DMS 273 (cell line): ENCODE data around the gene AIF1L.

Experiments
- DNase-seq: peaks from one replicate; lab custom pipeline; 2025; ENCODE audit not compliant: unreplicated experiment; lab: John Stamatoyannopoulos, UW

Gene AIF1L

GRCh38 chr9:131162886-131163285 is 66.6 kb downstream of the AIF1L start:
- DNase-seq: no peak

GRCh38 chr9:131165523-131165922 is 69.2 kb downstream of the AIF1L start:
- no peak for DNase-seq

- peak; percentile 78 for DNase-seq
Observed at GRCh38 chr9:131167146-131167692, 70.9 kb downstream of the AIF1L start.

GRCh38 chr9:131167936-131168335 is 71.6 kb downstream of the AIF1L start:
- DNase-seq: no peak

- no peak for DNase-seq
Observed at GRCh38 chr9:131169563-131170240, 73.4 kb downstream of the AIF1L start.
